ENCODE data around the gene DEK. TPM values are rescaled to one million over a fixed set of nuclear protein-coding genes. Genes with fewer than 3 reads are reported as not detected.

The DEK gene
- total and polyA plus RNA-seq, 9 donors = 54.1 to 143 (median 78.9) TPM

GRCh38 chr6:18245079-18245478 is 19.3 kb downstream of the DEK start:
- no peak for DNase-seq
- no peaks in the 10 kb centered on the region for H3K36me3 ChIP-seq
- no peaks in the 10 kb centered on the region for H3K27me3 ChIP-seq
- H3K9me3 ChIP-seq = no peaks in the 10 kb centered on the region
- 71 to 77% (median 73%) methylated on average over 1 of the region's 1 CpG for WGBS, 3 donors
- no peak for TF ChIP-seq POLR2A (IDR thresholded peaks at IDR 0.05)
- TF ChIP-seq CTCF (IDR thresholded peaks at IDR 0.05) = no peak
- TF ChIP-seq EP300 (IDR thresholded peaks at IDR 0.05) = no peak
- H3K4me1 ChIP-seq (ENCODE audit: insufficient read depth) = no peaks in the 10 kb centered on the region
- intact Hi-C loops (cut with DNase I) = no loop called here
- no peak overlapping the region for H3K27ac ChIP-seq
- H3K4me3 ChIP-seq = no peak overlapping the region

- intact Hi-C loops (cut with DNase I) = no loop called here
- Histone ChIP-seq H3K27me3 (no peaks in the 10 kb centered on the region), H3K4me3 (no peak overlapping the region), H3K36me3 (no peaks in the 10 kb centered on the region), H3K27ac (no peak overlapping the region), H3K9me3 (no peaks in the 10 kb centered on the region), H3K4me1 (ENCODE audit: insufficient read depth) (no peaks in the 10 kb centered on the region)
- TF ChIP-seq EP300 (IDR thresholded peaks at IDR 0.05) (no peak), POLR2A (IDR thresholded peaks at IDR 0.05) (no peak), CTCF (IDR thresholded peaks at IDR 0.05) (no peak)
- 82 to 85% (median 84%) methylated on average over 2 of the region's 2 CpGs for WGBS, 3 donors
- DNase-seq = no peak
Measured at GRCh38 chr6:18244251-18244650, 20.1 kb downstream of the DEK start.

DNA sequence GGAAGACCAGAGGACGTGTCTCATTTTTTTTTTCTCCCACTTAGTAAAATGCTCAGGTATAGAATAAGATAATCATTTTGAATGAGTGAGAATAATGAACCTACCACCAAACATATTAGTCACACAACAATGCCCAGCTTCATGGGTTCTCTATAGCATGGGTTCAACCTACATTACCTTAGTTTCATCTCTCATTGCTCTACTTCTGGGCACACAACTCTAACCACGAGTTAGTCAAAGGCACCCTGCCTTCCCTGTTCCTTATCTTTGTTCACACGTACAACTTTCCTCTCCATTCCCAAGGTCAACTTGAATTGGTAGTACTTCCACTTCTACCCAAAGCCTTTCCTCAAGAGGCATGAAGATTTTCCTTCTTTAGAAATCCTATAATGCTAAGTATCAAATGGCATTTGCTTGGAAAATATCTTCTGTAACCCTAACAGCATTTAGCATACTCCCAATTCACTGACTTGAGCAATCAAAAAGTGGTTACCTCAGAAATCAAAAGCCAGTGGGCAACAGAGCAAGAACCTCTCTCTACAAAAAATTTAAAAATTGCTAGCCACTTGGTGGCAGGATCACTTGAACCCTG is 20.9 kb downstream of the DEK start:
- Histone ChIP-seq H3K9me3 (no peaks in the 10 kb centered on the region), H3K36me3 (no peaks in the 10 kb centered on the region), H3K27me3 (no peaks in the 10 kb centered on the region), H3K27ac (no peak overlapping the region), H3K4me1 (ENCODE audit: insufficient read depth) (no peaks in the 10 kb centered on the region), H3K4me3 (no peak overlapping the region)
- intact Hi-C loops (cut with DNase I) = no loop called here
- DNase-seq = no peak
- 64 to 72% (median 66%) methylated on average over 3 of the region's 3 CpGs for WGBS, 3 donors
- no peak for TF ChIP-seq CTCF (IDR thresholded peaks at IDR 0.05)
- TF ChIP-seq EP300 (IDR thresholded peaks at IDR 0.05) = no peak
- TF ChIP-seq POLR2A (IDR thresholded peaks at IDR 0.05) = no peak

DNA sequence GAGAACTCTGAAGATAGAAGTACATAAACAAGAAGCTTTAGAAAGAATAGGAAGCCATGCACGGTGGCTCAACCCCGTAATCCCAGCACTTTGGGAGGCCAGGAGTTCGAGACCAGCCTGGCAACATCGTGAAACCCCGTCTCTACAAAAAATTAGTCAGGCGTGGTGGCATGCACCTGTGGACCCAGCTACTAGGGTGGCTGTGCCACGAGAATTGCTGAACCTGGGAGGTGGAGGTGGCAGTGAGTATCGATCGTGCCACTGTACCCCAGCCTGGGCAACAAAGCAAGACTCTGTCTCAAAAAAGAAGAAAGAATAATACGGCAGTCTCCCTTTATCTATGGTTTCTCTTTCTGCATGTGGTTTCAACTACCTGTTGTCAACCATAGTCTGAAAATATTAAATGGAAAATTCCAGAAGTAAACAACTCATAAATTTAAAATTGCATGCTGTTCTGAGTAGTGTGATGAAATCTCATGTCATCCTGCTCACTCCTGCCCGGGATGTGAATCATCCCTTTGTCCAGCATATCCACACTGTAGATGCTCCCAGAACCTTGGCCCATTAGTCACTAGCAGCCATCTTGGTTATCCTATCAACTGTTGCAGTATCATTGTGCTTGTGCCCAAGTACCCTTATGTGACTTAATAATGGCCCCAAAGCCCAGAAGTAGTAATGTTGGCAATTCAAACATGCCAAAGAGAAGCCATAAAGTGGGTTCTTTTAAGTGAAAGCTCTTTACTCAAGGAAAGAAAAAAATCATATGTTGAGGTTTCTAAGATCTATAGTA is 22.1 kb downstream of the DEK start:
- no peaks in the 10 kb centered on the region for H3K27me3 ChIP-seq
- H3K27ac ChIP-seq = no peak overlapping the region
- TF ChIP-seq POLR2A (IDR thresholded peaks at IDR 0.05) (no peak), EP300 (IDR thresholded peaks at IDR 0.05) (no peak), CTCF (IDR thresholded peaks at IDR 0.05) (no peak)
- no peaks in the 10 kb centered on the region for H3K9me3 ChIP-seq
- H3K4me1 ChIP-seq (ENCODE audit: insufficient read depth) = no peaks in the 10 kb centered on the region
- DNase-seq = no peak
- no peaks in the 10 kb centered on the region for H3K36me3 ChIP-seq
- no peak overlapping the region for H3K4me3 ChIP-seq
- intact Hi-C loops (cut with DNase I) = no loop called here
- 82 to 94% (median 91%) methylated on average over 11 of the region's 11 CpGs for WGBS, 3 donors
